ENCODE results near the gene RAP2C.
"Not testable (repeated sequence)": the region's sequence is repeated elsewhere in the genome, so short reads cannot be mapped to it uniquely, and the experiment has no call there.

Gene RAP2C

GRCh38 chrX:132188175-132188574 is 31.1 kb downstream of the RAP2C start:
- peak in 1 of 2 experiments; percentile 57 for DNase-seq (ENCODE audit: low read depth in 1 of 2, low spot score in 1 of 2)
- in situ Hi-C loops (cut with HindIII; ENCODE audit: low pct_unique_long_range_greater_than_20kb, low sequenced_read_pairs): no loop called here
- no peak for TF ChIP-seq JUND (IDR thresholded peaks at IDR 0.05; ENCODE audit: low read depth)

GRCh38 chrX:132187451-132187850 is 31.8 kb downstream of the RAP2C start:
- in situ Hi-C loops (cut with HindIII; ENCODE audit: low pct_unique_long_range_greater_than_20kb, low sequenced_read_pairs): no loop called here
- no peak for TF ChIP-seq JUND (IDR thresholded peaks at IDR 0.05; ENCODE audit: low read depth)
- DNase-seq (ENCODE audit: low read depth in 1 of 2, low spot score in 1 of 2): no peak

- in situ Hi-C loops (cut with HindIII; ENCODE audit: low pct_unique_long_range_greater_than_20kb, low sequenced_read_pairs): no loop called here
- TF ChIP-seq JUND (IDR thresholded peaks at IDR 0.05; ENCODE audit: low read depth): no peak
- DNase-seq (ENCODE audit: low read depth in 1 of 2, low spot score in 1 of 2): peak in 1 of 2 experiments; percentile 59
These were observed 34.4 kb downstream of the RAP2C start for GRCh38 chrX:132184871-132185270.

- DNase-seq (ENCODE audit: low read depth in 1 of 2, low spot score in 1 of 2): peak; percentile 5 to 95
- in situ Hi-C loops (cut with HindIII; ENCODE audit: low pct_unique_long_range_greater_than_20kb, low sequenced_read_pairs): no loop called here
- TF ChIP-seq JUND (IDR thresholded peaks at IDR 0.05; ENCODE audit: low read depth): no peak
These were observed 37.9 kb downstream of the RAP2C start for GRCh38 chrX:132181364-132181763.

GRCh38 chrX:132180929-132181328 is 38.3 kb downstream of the RAP2C start:
- no peak for DNase-seq (ENCODE audit: low read depth in 1 of 2, low spot score in 1 of 2)
- in situ Hi-C loops (cut with HindIII; ENCODE audit: low pct_unique_long_range_greater_than_20kb, low sequenced_read_pairs): no loop called here
- no peak for TF ChIP-seq JUND (IDR thresholded peaks at IDR 0.05; ENCODE audit: low read depth)

- no peak for TF ChIP-seq JUND (IDR thresholded peaks at IDR 0.05; ENCODE audit: low read depth)
- in situ Hi-C loops (cut with HindIII; ENCODE audit: low pct_unique_long_range_greater_than_20kb, low sequenced_read_pairs): no loop called here
- peak in 1 of 2 experiments; percentile 47 for DNase-seq (ENCODE audit: low read depth in 1 of 2, low spot score in 1 of 2)
These were observed 45.6 kb downstream of the RAP2C start for GRCh38 chrX:132173647-132174046.

- no peak for DNase-seq (ENCODE audit: low read depth in 1 of 2, low spot score in 1 of 2)
- in situ Hi-C loops (cut with HindIII; ENCODE audit: low pct_unique_long_range_greater_than_20kb, low sequenced_read_pairs): no loop called here
- TF ChIP-seq JUND (IDR thresholded peaks at IDR 0.05; ENCODE audit: low read depth): no peak
These were observed 47.4 kb downstream of the RAP2C start for GRCh38 chrX:132171881-132172280.

- DNase-seq (ENCODE audit: low read depth in 1 of 2, low spot score in 1 of 2): peak in 1 of 2 experiments; percentile 60
- no peak for TF ChIP-seq JUND (IDR thresholded peaks at IDR 0.05; ENCODE audit: low read depth)
- in situ Hi-C loops (cut with HindIII; ENCODE audit: low pct_unique_long_range_greater_than_20kb, low sequenced_read_pairs): no loop called here
These were observed 47.8 kb downstream of the RAP2C start for GRCh38 chrX:132171478-132171877.

GRCh38 chrX:132169554-132169953 is 49.7 kb downstream of the RAP2C start:
- DNase-seq (ENCODE audit: low read depth in 1 of 2, low spot score in 1 of 2): peak; percentile 1 to 92
- in situ Hi-C loops (cut with HindIII; ENCODE audit: low pct_unique_long_range_greater_than_20kb, low sequenced_read_pairs): no loop called here
- no peak for TF ChIP-seq JUND (IDR thresholded peaks at IDR 0.05; ENCODE audit: low read depth)

- in situ Hi-C loops (cut with HindIII; ENCODE audit: low pct_unique_long_range_greater_than_20kb, low sequenced_read_pairs): no loop called here
- DNase-seq (ENCODE audit: low read depth in 1 of 2, low spot score in 1 of 2): no peak
- no peak for TF ChIP-seq JUND (IDR thresholded peaks at IDR 0.05; ENCODE audit: low read depth)
These were observed 53.6 kb downstream of the RAP2C start for GRCh38 chrX:132165651-132166050.

- TF ChIP-seq JUND (IDR thresholded peaks at IDR 0.05; ENCODE audit: low read depth): no peak
- in situ Hi-C loops (cut with HindIII; ENCODE audit: low pct_unique_long_range_greater_than_20kb, low sequenced_read_pairs): no loop called here
- DNase-seq (ENCODE audit: low read depth in 1 of 2, low spot score in 1 of 2): no peak
These were observed 54.2 kb downstream of the RAP2C start for GRCh38 chrX:132165005-132165404.

GRCh38 chrX:132163094-132163493 is 56.2 kb downstream of the RAP2C start:
- in situ Hi-C loops (cut with HindIII; ENCODE audit: low pct_unique_long_range_greater_than_20kb, low sequenced_read_pairs); DNase-seq (ENCODE audit: low read depth in 1 of 2, low spot score in 1 of 2): not testable (repeated sequence)

- no peak for DNase-seq (ENCODE audit: low read depth in 1 of 2, low spot score in 1 of 2)
- in situ Hi-C loops (cut with HindIII; ENCODE audit: low pct_unique_long_range_greater_than_20kb, low sequenced_read_pairs): no loop called here
- no peak for TF ChIP-seq JUND (IDR thresholded peaks at IDR 0.05; ENCODE audit: low read depth)
These were observed 66.1 kb downstream of the RAP2C start for GRCh38 chrX:132153166-132153565.

Measured in T47D (cell line).